Tibial nerve (tissue), 4 donors: ENCODE measurements around the gene AFMID.

Experiments used
- CTCF ChIP-seq, 5 experiments: fragments of 200-600 bp in 3 of 5; fragments of 450-650 bp in 2 of 5; sonication (generic) in 3 of 5; IDR thresholded peaks; one replicate each; pipeline ENCODE4 v1.5.1; 2016 to 2019; ENCODE audit warnings: antibody characterized with exemption in 5 of 5, mild to moderate bottlenecking in 3 of 5, moderate library complexity in 2 of 5
- EP300 ChIP-seq, 2 donors: sonication (generic); formaldehyde crosslinking; IDR thresholded peaks; one replicate each; pipeline ENCODE4 v1.6.1; 2017; ENCODE audit warnings: antibody characterized with exemption in 2 of 2, mild to moderate bottlenecking in 1 of 2

GRCh38 chr17:78234261-78234865 lies 47.2 kb downstream of the AFMID start:
- TF ChIP-seq EP300 (IDR thresholded peaks at IDR 0.05) (no peak), CTCF (IDR thresholded peaks at IDR 0.05) (no peak)
